Stimulated activated naive CD4-positive, alpha-beta T cell (primary cell): ENCODE results near the gene S100A7.
A peak's percentile ranks its signal among the peaks of the same experiment; 100 is the strongest.
"Not testable (repeated sequence)": the region's sequence is repeated elsewhere in the genome, so short reads cannot be mapped to it uniquely, and the experiment has no call there.

Source experiments
- DNase-seq, 6 experiments: peaks; one replicate each; lab custom pipeline; 2025; lab: John Stamatoyannopoulos, UW

The S100A7 gene

GRCh38 chr1:153476491-153477093, 16.1 kb upstream of the S100A7 start:
- DNase-seq: no peak

GRCh38 chr1:153475282-153475681, 14.8 kb upstream of the S100A7 start:
- no peak for DNase-seq

DNA sequence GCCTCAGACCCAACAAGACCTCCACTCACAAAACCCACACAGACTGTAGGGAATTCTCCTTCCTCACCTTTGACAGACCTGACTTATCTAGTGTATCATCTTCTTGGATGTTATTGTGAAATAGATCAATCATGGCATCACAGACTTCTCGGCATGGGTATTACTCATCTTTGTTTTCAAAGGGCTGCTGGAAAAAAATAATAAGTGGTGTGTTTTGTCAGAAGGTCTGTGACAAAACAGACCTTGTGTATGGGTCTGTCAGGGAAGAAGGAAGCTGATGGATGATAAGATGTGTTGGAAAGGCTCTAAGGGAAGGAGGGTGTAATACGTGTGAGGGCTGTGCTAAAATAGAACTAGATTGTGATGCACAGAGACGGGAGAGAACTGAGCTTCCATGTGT, 13.9 kb upstream of the S100A7 start:
- DNase-seq: no peak

DNA sequence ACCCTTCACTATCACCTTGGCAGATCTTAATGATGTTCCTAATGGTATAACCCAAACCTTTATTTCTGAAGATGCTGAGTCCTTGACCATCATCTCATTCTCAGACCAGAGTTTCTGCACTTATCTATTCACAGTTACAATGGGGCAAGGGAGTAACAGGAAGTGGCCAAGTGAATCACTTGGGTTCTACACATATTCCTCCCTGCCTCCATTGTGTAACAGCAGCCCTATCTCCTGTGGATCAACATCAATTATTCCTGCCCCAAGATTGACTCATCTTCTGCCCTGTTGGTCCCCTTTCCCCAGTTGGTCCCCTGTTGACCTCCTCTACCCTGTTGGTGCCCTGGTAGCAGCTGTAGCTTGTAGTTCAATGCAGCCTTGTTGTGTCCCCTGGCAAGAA, 10.3 kb upstream of the S100A7 start:
- no peak for DNase-seq

GRCh38 chr1:153466908-153467307, 6.5 kb upstream of the S100A7 start:
- DNase-seq: no peak

DNA sequence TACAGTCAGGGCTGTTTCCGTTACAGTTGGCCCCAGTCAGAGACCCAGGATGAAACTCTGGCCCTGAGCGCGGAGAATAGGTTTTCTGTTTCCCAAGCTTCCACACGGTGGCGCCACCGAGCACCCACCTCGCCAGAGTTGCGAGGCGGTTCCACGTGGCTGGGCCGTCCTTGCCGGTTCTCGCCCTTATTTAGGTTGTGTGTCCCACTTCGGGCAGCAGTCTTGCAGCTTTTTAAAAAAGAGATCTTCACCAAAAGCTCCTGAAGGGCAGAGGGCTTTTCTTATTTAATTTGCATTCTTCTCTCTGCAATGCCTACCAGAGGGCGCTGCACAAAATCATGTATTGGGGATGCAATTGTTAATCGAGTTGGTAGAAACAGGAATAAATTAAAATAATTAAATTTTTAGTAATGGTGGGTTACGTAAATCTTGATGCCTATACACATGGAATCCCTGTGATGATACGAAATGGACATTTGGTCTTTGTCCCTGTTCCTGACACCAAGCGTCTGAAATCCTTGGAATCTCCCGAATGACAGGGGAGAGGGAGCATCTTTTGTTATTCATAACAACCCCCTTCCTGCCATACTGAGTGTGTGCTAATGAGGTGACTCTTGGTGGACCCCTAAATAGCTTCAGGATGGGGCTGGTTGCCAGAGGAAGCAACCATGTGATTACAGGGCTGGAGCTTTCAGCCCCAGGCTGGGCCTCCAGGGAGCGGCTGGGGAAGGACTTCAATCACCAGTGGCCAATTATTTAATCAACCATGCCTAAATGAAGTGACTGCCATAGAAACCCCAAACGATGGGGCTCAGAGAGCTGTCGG, 5.6 kb upstream of the S100A7 start:
- peak in 4 of 6 experiments; percentile 31 to 55 (median 42) for DNase-seq

DNA sequence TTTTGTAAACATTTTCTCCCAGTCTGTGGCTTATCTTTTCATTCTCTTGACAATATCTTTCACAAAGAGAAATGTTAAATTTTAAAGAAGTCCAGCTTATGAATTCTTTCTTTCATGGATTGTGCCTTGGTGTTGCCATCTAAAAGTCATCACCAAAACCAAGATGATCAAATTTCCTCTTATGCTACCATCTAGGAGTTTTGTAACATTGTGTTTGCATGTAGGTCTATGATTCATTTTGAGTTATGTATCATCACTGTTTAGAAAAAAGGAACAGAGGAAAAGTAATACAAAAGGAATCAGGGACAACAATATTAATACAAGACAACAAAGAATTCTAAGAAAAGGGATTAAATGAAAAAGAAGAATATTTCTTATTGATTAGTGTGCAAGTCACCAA, 2.3 kb upstream of the S100A7 start:
- DNase-seq: not testable (repeated sequence)

- DNase-seq: no peak
Observed at GRCh38 chr1:153459655-153460054, 796 bp downstream of the S100A7 start.

GRCh38 chr1:153456396-153456795, 4.1 kb downstream of the S100A7 start:
- no peak for DNase-seq

GRCh38 chr1:153448851-153449250, 11.6 kb downstream of the S100A7 start:
- DNase-seq: not testable (repeated sequence)

DNA sequence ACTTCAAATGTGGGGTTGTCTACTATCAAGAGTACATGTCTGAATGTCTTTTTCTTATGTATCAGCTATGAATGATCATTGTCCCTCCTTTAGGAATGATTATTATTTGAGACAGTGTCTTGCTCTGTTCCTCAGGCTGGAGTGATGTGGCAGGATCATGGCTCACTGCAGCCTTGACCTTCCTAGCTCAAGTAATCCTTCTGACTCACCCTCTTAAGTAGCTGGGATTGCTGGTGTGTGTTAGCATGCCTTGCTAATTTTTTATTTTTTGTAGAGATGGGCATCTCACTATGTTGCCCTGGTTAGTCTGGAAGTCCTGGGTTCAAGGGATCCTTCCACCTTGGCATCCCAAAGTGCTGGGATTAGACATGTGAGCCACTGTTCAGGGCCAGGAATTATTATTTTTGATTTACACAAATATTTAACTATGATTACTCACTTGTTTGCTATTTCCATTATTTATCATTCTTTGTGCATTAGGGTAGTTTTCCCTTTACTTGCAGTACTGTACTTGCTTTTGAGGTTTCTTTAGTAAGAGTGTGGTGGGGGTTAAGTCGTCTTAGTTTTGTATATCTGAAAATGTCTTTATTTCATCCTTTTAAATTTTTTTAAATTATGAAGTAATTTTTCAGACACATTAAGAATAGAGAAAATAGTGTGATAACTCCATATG, 12.8 kb downstream of the S100A7 start:
- DNase-seq: no peak

DNA sequence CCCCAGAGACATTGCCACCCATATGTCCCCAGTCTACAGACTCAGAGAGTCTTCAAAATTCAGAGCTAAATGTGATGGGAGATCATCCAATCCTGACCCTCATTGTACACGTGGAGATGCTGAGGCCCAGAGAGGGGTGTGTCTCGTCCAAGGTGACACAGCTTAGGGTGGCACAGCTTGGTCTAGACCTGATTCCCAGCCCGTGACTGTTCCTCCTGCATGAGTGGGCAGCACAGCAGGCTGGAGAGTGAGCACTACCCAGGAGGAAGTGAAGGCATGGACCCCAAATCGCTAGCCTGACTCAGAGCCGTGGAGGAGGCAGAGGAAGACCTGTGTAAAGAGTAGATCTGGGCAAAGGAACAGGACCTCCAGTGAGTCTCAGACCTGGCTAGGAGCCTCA, 16.4 kb downstream of the S100A7 start:
- DNase-seq: no peak

- DNase-seq: no peak
Observed at GRCh38 chr1:153443486-153443885, 17.0 kb downstream of the S100A7 start.

DNA sequence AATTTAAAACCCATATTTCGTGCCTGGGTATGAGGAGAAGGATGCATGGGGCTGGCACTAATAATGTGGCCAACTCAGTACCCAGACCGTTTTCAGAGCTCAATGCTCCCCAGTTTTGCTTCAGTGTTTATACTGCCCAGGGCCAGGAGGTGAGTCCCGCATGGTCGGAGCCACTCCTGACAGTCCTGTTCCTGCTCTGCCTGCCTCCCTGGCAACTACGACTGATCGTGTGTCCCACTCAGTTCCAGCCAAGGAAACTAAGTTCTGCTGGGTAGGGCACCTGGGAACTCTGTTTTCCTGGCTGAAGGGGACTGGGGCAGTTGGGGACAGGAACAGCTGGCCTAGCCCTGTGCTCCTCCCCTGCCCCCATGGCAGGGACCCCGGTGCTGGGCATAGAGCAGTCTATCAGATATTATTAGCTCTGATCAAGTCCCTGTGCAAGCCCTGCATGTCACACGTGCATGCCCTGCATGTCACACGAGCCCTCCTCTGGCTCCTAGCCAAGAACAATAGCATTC, 19.2 kb downstream of the S100A7 start:
- no peak for DNase-seq

- no peak for DNase-seq
Observed at GRCh38 chr1:153439273-153439672, 21.2 kb downstream of the S100A7 start.

DNA sequence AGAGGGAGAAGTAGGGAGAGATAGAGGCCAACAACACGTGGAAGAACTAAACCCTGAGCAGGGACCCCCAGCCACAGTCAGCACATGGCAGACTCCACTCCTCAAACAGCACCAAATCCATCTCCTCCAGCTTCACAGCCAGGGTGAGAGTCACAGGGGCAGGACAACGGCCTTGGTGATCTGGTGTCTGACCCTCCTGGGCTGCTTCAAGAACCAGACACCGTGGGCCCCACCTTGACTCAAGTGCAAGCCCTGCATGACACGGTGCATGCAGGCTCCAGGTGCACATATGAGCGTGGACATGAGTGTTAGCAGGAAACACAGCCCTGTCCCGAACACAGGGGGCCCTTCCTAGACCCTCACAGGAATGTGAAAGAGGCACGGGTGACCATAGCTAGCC, 21.9 kb downstream of the S100A7 start:
- no peak for DNase-seq

GRCh38 chr1:153437236-153437635, 23.2 kb downstream of the S100A7 start:
- no peak for DNase-seq

DNA sequence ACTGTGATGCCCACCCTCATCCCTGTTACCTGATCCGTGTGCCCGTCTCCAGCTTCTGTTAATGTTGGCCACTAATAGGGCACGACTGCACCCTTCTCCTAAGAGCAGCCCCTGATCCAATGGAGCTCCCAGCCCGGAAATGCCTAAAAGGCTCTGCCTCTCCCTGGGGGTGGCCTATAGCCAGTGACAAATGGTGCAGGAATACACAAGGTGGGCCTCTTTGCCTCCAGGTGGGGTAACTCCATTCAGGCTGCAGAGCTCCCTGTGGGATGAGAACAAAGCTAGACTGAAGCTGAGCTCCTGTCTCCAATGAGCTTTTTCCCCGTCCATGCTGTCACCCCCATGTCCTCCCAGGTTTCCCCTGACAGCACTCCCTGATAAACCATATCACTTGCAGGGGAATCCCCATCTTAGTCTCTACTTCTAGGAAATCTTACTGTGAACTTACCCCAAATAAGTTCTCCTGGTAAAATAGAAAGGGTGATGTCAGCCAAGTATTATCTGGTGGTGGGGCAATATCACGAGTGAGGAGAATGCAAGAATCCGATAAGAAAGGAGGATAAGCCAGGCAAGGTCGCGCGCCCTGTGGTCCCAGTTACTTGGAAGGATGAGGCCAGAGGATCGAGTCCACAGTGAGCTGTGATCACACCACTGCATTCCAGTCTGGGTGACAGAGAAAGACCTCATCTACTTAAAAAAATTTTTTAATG, 25.6 kb downstream of the S100A7 start:
- no peak for DNase-seq

DNA sequence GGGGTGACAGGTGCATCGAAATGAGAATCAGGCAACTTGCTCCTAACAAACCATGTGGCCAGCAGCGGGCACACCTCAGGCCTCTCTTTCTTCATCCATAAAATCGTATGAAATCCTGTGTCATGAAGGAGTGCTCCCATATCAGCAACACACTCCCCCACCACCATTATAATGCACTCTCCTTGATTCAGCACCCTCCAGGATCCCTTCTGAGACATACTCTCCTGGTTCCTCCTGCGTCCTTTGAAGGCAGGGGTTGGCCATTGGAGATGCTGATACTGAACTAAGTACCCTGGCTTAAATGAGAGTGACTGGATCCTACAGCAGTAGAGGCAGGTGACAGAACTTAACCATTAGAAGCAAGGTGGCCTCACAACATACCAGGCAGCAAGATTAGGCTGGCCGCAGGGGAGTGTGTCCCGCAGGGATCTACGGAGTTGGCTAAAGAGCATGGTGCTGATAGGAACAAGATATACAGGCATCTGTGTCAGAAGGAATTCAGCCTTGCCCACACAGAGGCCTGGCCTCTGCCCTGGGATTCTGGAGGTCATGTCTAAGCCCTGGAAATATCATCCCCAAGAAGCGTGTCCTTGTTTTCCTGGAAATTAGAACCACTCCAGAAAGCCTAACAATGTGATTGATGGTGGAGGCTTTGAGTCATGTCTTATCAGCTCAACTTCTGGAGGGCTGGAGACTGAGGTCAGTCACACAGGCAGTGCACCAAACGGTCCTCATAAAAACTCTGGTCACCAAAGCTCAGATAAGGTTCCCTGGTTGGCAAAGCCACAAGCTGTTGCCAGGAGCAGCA, 27.4 kb downstream of the S100A7 start:
- DNase-seq: no peak

DNA sequence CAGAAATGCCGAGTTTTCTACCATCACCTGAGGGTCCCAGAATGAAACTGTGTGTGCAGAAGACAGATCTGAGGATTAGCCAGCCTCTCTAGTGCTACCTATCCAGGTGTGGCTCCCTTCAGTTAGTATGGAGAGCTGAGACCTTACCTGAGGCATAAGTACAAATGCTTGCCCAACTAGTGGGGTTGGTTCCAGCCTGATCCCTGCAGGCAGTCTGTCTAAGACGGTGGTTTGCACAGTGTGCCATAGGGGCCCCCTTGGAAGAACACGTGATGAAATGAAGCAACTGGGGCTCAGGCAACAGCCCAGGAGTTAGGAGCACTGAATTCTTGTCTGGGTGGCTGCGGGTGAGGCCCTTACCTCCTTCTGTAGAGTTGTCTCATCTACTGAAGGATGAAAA, 28.5 kb downstream of the S100A7 start:
- no peak for DNase-seq

- DNase-seq: no peak
Observed at GRCh38 chr1:153431427-153431826, 29.0 kb downstream of the S100A7 start.
